NCI-H2227 treated with DMSO at 0.1 percent for 48 hours (cell line): ENCODE data around the gene TMIGD3.
"Not testable (repeated sequence)": the region's sequence is repeated elsewhere in the genome, so short reads cannot be mapped to it uniquely, and the experiment has no call there.

Experiments used
- DNase-seq: peaks from one replicate; lab custom pipeline; 2025; lab: John Stamatoyannopoulos, UW

Gene TMIGD3

DNA sequence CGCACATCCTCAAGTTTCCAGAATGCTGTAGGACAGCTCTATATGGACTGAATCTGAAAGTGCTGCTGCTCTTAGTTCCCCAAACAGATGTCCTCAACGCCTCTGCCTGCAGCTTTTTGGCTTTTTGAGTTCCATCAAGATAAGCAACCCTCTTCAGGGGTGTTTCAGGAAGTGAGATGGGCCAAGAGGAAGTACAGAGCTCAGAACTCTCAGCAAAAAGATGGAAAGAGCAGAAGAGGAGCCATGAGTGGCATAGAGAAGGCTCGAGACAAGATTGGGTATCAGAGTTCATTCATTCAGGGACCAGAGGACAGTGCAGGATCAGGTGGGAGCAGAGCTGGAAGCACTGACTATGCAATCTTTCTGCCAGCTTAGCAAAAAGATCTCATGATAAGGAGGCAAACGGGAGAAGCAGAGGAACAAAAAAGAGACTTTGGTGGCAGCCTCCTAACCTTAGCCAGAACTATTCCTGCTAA lies at the start of gene TMIGD3, which contains the start of gene ADORA3:
TMIGD3 (minus strand) TSS at position 49 of the 476 bp plus-strand sequence. CDS start 279 bp downstream, outside the sequence.
ADORA3 (minus strand) TSS at position 49 of the 476 bp plus-strand sequence. CDS start 279 bp downstream, outside the sequence.
- DNase-seq, result no peak

GRCh38 chr1:111553196-111553595 lies 49.8 kb upstream of the TMIGD3 start:
- DNase-seq, result no peak

DNA sequence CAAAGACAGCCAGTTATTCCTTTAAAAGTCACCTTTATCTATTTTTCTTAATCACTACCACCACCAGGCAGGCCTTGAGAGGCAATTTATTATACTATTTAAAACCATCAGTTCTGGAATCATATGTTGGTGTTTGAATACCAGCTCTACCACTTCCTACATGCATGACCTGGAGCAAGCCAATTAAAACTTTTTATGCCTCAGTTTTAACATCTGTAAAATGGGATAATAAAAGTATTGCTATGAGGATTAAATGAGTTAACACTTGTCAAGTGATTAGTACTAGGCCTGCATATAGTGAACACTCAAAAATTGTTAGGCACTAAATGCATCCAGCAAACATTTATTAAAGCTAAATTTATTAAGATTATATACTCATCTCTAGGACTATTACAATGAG lies 49.2 kb upstream of the TMIGD3 start:
- DNase-seq, result no peak

DNA sequence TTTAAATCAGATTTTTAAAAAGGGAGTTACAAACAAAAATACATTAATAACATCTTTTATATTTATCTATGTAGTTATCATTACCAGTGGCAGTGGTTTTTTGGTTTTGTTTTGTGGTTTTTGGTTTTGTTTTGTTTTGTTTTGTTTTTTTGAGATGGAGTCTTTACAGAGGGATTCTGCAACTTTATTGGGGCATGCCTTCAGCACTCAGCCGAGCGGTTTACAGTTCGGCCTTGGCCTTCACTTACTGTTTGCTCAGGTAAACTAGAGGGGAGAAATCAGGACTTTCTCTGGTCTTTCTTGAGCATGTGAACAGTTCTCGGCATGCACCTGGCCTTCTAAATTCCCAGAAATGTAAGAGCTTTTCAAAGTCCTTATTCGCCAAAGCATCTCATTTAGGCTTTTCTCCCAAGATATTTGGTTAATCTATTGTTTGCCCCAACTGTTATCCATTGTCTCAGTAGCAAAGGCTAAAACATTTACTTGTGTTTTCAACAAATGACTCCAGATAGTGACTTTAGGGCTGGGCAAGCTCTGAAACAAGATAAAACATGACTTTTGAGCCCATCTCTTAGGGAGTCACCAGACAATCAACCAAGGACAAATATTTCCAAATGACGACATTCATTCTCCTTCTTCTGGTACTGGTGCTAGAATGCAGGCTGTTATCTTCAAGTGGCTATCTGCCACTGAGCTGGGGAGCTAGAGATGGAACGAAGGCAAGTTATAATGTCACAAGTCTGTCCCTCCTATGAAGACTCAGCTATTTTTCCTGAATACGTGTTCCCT lies 48.4 kb upstream of the TMIGD3 start:
- DNase-seq, result no peak

DNA sequence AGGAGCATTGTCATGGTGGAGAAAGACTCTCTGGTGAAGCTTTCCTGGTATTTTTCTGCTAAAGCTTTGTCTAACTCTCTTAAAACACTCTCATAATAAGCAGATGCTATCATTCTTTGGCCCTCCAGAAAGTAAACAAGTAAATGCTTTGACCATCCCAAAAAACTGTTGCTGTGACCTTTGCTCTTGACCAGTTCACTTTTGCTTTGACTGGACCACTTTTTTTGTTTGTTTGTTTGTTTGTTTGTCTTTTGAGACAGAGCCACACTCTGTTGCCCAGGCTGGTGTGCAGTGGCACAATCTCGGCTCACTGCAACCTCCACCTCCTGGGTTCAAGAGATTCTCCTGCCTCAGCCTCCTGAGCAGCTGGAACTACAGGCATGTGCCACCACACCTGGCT lies 44.4 kb upstream of the TMIGD3 start:
- DNase-seq, result not testable (repeated sequence)

DNA sequence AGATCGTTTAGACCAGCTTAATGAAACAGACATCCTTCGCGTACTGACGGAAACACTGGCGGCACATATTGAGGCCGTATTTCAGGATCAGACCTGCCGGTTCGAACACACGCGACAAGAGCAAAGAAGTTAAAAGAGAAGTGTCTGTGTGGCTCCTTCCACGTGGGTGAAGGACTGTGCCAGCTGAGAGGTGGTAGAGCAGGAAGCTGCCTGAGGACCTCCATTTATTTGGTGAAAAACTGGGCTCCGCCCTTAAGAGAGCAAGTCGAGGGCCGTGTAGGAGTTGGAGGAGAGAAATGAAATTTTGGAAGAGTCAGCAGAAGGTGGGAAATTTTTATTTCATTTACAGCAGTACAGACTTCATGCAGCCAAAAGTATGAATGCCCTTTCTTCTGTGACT lies 38.8 kb upstream of the TMIGD3 start:
- no peak for DNase-seq

DNA sequence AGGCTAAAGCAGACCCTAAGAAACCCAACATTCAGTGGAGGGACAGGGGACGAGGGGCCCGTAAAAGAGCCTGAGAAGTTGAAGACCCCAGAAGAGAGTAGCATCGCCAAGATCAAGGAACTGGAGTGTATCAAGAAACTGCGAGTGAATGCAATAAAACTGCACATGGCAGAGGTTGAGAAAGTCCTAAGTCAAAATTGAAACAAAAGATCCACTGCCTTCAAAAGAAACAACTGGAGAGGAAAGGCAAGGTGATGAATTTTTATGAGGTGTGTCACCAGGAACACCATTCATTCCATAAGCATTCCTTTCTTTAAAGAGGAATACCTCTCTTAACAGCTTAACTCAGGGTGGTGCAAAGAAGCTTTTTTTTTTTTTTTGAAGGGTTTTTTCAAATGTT lies 38.3 kb upstream of the TMIGD3 start:
- no peak for DNase-seq

- DNase-seq, result no peak
These were observed 37.5 kb upstream of the TMIGD3 start for GRCh38 chr1:111540928-111541327.

- no peak for DNase-seq
These were observed 35.1 kb upstream of the TMIGD3 start for GRCh38 chr1:111538343-111539025.

DNA sequence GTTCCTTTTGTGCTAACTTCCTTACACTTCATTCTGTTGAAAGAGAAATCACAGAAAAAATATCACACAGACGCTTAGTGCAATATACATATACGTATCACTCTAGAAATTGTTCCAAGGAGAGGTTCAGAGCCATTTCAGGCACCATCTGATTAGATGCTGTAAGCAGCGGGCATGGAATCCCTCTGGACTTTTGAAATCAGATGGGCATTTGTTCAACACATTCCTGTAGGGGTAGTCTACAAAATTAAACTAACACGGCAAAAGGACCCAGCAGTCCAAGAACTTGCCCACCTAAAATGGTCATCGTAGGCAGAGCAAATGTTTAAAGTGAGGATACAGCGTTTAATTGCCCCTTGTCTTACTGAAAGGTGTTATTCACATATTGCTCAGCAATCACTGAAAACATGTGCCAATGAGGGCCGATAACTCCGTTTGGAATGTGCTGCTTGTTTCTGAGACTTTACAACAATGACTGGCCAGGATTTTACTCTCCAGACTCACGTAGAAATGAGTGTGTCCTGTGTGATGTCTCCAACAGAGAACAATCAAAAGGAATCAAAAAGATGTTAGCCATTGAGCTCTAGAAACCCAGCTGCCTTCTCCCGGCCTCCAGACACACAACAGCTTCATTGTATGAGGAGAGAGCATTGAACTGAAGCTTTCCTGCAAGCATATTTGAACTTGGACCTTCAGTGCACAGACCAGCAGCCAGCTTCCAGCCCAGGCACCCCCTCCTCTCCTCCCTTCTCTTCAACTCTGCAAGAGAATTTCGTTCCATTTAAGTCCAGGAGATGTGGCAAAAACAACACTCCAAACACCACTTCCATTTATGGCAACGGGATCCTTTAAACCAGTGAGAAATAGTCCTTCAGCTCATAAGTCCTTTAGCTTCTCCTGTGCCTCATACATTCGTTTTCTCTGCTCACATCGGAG lies 32.1 kb upstream of the TMIGD3 start:
- DNase-seq, result no peak

DNA sequence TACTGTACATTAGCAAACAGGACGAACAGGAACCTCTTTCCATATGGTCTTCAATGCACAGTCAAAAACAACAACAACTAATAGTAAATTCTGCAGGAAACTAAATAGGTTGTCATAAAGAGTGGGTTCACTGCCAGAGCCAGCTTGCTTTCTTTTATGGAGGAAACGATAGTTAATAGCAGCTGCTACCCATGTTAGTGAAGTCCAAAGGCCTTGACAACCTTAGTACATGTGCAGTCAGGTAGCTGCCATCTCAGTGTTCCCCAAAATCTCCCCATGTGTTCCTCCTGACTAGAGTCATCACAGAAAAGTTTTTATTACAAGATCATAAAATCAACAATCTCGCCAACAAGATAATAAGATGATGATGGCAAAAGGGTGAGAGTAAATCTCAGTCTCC lies 16.6 kb upstream of the TMIGD3 start:
- no peak for DNase-seq

DNA sequence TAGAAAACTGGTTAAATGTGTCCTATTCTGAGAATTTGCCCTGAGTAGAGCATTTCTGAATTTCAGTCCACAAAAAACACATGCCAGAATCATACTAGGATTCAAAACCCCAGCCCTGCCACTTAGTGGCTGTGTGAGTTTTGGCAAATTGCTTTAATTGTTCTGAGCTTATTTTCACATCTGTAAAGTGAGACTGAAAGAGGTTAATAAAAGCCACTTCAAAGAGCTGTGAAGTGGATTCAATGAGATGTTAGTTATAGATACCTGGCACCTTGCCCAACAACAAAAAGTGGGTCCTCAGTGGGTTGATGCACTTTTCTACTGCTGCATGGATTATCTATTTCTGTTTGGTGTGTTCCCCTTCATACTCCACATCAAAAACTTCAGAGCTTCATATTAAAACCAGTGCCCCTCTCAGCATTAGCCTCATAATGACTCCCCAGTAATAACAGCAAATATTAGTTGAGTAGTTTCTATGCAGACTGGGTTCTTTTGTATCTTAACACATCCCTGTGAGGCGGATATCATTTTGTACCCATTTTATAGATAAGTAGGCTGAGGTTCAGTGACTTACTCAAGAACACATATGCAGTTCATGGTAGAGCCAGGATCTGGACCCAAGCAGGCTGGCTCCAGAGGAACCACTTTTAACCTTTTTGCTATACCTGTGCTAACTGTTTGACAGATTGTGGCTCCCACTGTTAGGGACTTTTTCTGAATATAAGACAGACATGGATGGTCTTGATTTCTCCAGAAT lies 14.2 kb upstream of the TMIGD3 start:
- no peak for DNase-seq

DNA sequence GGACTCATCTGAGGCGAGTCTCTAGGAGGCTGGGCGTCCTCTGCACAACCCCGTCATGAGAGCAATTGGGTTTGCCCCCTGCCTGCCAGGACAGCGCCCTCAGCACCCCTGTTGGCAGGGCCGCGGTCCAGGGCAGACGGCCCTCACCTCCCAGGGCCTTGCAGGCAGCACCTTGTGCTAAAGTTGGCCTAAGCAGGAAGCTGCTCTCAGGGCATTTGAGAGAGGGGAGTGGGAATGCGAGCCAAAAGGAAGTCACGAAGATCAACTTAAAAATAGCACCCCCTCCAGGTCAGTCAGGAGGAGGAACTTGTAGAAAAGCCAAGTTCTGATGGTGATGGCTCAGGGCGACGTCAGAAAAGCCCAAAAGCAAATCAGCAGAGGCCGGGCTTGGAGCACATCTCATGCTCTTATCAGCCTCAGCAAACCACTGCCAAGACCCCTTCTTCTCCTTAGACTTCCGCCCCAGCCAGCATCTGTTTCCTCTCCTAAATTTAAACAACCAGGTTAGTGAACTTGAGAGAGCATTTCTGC lies 12.6 kb upstream of the TMIGD3 start:
- DNase-seq, result peak; percentile 27

GRCh38 chr1:111515291-111516004 lies 12.0 kb upstream of the TMIGD3 start:
- no peak for DNase-seq

DNA sequence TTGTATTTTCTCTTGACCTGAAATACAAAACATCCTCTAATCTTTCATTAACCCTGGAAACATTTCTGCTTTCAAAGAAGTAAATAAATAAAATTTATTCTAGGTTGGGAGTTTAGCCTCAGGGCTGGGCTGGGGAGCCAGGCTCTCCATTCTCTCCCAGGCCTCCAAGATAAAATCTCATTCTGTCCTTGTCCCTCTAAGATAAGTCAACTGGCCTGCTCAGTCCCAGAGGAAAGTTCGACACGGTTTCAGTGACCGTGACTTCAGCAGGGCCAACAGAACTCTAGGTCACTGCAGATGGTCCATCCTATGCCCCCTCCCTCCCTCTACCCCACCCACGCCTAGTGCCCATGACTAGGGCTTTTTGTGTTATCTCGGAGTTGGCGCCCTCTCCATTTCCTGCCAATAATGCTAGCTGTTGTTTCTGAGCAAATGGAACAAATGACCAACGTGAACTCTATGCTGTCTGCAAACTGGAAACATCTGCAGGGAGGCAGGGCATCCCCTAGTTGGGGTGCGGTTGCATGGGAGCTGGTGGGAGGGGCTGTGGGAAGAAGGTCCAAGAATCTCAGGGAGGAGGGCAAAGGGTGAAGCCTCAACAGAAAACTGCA lies 10.1 kb upstream of the TMIGD3 start:
- DNase-seq, result no peak

- no peak for DNase-seq
These were observed 9.5 kb upstream of the TMIGD3 start for GRCh38 chr1:111512931-111513330.

DNA sequence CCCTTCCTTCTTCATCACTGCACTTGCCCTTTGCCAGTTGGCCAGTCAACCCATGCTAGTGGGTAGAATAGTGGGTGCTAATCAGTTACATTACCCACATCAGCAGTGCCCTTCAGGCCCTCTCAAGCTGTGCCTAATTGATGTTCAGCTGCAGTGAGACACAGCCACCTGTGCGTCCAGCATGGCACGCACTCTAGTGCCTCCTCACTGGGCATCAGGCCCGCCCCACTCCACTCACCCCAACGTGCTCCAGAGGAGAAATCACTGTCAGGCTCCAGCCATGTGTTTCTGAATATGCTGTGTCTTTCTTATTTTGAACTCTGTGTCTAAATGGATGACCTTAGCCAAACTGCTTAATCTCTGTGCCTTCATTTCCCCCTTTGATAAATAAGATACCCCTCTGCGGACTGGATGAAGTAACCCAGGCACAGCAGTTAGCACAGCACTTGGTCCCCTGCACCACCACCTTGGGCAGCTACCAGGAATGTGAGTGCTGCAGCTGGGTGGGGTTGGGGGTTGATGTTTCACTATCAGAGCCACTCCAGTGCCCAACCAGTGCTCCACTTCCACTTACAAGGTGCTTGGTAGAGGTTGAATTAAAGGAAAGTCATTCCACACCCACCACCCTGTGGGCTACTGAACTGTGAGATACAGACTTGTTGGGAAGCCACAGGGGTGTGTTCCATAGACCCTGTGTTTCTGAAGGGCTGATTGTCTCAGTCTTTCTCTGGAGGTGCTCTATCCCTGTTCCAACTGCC lies 8.9 kb upstream of the TMIGD3 start:
- no peak for DNase-seq

DNA sequence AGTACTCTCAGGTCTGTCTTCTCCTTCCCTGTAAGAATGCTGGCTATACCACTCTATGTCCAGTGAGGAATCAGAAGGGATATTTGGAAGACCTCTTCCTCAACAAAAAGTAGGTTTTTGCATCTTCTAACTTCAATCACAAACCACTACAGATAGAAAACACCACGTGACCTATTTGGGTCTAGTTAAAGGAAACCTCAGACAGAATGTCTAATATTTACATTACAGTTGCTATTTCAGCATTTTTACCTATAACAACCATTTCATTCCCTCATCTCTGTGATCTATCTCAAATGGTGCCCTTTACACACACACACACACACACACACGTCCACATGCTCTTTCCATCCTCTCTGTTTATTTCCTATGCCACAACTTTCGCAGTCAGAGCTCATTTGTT lies 7.9 kb upstream of the TMIGD3 start:
- no peak for DNase-seq

- no peak for DNase-seq
These were observed 6.6 kb upstream of the TMIGD3 start for GRCh38 chr1:111509997-111510375.
